ENCODE data around the gene UCHL5. TPM values are rescaled to one million over a fixed set of nuclear protein-coding genes. Genes with fewer than 3 reads are reported as not detected.
"Not testable (repeated sequence)": the region's sequence is repeated elsewhere in the genome, so short reads cannot be mapped to it uniquely, and the experiment has no call there.

The UCHL5 gene
- total RNA-seq, 2 experiments from 2014 or later = 44.0 to 48.7 TPM

DNA sequence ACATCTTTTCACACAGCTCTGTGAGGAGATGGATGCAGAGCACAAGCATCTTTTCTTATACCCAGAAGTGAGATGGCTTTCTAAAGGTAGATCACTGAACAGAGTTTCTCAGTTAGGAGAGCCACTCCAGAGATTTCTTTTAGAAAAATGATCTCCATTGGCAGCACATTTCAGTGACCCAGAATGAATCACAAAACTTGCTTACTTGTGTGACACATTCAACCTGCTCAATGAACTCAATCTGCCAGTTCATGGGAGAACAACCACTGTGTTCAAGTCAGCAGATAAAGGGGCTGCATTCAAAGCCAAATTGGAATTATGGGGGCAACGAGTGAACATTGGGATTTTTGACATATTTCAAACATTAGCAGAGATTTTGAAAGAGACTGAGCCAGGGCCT is 78.3 kb downstream of the UCHL5 start:
- Mint-ChIP-seq H3K9me3 (no peaks in the 10 kb centered on the region), H3K4me1 (peaks cover 5% of the 10 kb centered on the region), H3K27ac (no peak overlapping the region), H3K36me3 (peaks cover 7% of the 10 kb centered on the region), H3K27me3 (no peaks in the 10 kb centered on the region), H3K4me3 (no peak overlapping the region)
- ATAC-seq (ENCODE audit: low read depth) = no peak
- no peak for DNase-seq
- POLR2A ChIA-PET = no interaction called here

DNA sequence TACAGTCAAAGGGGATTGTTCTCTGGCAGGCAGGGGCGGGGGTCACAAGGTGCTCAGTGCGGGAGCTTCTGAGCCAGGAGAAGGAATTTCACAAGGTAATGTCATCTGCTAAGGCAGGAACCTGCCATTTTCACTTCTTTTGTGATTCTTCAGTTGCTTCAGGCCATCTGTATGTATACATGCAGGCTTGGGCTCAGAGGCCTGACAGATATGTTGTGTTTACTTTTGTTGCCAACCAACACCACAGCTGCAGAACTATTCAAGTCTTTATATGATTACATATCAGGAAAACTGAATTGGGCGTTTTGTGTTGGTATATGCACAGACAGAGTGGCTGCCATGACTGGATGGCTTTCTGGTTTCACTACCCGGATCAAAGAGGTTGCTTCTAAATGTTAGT is 78.8 kb downstream of the UCHL5 start:
- H3K4me3 Mint-ChIP-seq; H3K9me3 Mint-ChIP-seq; H3K27ac Mint-ChIP-seq; POLR2A ChIA-PET; H3K36me3 Mint-ChIP-seq; H3K27me3 Mint-ChIP-seq; H3K4me1 Mint-ChIP-seq; ATAC-seq (ENCODE audit: low read depth); DNase-seq: not testable (repeated sequence)

DNA sequence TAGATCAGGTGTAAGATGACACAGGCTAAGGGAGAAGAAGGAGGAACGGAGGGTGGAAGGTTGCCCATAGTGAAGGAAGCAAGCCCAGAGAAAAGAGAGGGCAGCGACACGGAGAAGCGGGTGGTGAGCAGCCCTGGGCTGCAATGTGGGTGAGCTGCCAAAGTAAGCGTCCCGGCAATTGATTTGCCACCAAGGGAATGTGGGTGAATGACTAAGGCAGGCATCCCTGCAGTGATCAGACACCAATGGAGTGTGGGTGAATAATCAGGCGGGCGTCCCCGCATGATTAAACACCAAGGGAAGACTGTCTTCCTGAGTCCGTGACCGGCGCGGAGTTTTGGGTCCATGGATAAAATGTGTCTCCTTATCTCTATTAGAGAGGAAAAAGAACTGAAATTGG is 79.6 kb downstream of the UCHL5 start:
- no peak for ATAC-seq (ENCODE audit: low read depth)
- H3K4me1 Mint-ChIP-seq = peaks cover 5% of the 10 kb centered on the region
- POLR2A ChIA-PET = no interaction called here
- H3K27ac Mint-ChIP-seq = no peak overlapping the region
- no peaks in the 10 kb centered on the region for H3K27me3 Mint-ChIP-seq
- H3K36me3 Mint-ChIP-seq = peaks cover 2% of the 10 kb centered on the region
- no peaks in the 10 kb centered on the region for H3K9me3 Mint-ChIP-seq
- H3K4me3 Mint-ChIP-seq = no peak overlapping the region
- no peak for DNase-seq

DNA sequence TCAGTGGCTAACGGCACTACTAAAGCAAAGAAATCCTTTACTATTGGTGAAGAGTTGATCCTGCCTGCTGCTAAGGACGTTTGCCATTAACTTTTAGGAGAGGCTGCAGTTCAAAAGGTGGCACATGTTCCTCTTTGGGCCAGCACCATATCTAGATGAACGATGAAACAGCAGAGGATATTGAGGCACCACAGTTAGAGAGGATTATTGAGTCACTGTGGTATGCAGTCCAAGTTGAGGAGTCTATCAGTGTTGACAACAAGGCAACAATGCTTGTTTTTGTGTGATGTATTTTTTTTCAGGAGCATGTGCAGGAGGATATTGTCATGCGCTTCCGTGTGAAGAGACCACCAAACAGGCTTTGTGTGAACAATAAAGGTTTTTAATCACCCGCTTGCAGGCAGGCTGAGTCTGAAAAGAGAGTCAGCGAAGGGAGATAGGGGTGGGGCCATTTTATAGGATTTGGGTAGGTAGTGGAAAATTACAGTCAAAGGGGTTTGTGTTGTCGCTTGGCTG is 80.9 kb downstream of the UCHL5 start:
- Mint-ChIP-seq H3K4me1 (no peaks in the 10 kb centered on the region), H3K9me3 (no peaks in the 10 kb centered on the region), H3K36me3 (peaks cover 2% of the 10 kb centered on the region), H3K4me3 (no peak overlapping the region), H3K27ac (no peak overlapping the region), H3K27me3 (no peaks in the 10 kb centered on the region)
- no peak for ATAC-seq (ENCODE audit: low read depth)
- POLR2A ChIA-PET = no interaction called here
- no peak for DNase-seq

DNA sequence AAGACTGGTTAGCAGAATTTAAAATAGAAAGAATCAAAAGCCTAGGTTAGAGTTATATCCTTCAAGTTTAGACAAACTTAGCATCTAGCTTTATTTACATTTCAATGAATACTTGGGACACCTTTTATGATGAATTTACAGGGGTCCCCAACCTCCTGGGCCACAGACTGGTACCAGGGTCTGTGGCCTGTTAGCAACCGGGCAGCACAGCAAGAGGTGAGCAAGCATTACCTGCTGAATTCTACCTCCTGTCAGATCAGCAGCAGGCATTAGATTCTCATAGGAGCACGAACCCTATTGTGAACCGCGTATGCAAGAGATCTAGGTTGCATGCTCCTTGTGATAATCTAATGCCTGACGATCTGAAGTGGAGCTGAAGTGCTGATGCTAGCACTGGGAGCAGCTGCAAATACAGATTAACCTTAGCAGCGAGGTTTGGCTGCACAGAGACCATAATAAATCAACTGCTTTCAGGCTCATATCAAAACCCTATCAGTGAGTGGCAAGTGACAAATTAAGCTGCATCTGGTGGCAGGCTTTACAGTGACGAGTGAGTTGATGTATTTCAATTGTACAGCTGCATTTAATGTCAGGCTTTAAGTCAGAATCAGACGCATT is 82.0 kb downstream of the UCHL5 start:
- ATAC-seq (ENCODE audit: low read depth) (no peak), DNase-seq (no peak)
- H3K4me3 Mint-ChIP-seq = no peak overlapping the region
- no peaks in the 10 kb centered on the region for H3K4me1 Mint-ChIP-seq
- H3K27ac Mint-ChIP-seq = no peak overlapping the region
- POLR2A ChIA-PET = no interaction called here
- no peaks in the 10 kb centered on the region for H3K36me3 Mint-ChIP-seq
- no peaks in the 10 kb centered on the region for H3K9me3 Mint-ChIP-seq
- H3K27me3 Mint-ChIP-seq = no peaks in the 10 kb centered on the region

DNA sequence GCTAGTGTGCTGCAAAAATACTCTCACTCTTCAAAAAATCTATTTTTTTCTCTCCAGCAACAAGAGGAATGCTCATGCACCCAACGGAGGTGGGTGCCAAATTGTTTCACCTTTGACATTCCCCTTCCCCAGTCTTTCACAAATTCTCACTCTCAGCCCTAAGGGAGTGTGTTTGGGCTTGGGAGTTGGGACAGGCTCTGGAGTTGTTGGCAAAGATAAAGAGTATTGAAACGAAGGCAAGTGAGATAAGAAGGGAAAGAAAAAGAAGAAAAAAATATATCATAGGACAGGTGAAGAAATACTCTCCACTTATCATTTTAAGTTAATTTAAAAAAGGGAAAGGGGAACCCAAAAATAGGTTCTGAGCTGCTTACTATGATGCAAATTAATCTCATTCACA is 82.6 kb downstream of the UCHL5 start:
- H3K4me1 Mint-ChIP-seq = no peaks in the 10 kb centered on the region
- no peaks in the 10 kb centered on the region for H3K9me3 Mint-ChIP-seq
- no peaks in the 10 kb centered on the region for H3K27me3 Mint-ChIP-seq
- H3K36me3 Mint-ChIP-seq = no peaks in the 10 kb centered on the region
- ATAC-seq (ENCODE audit: low read depth) (no peak), DNase-seq (no peak)
- H3K4me3 Mint-ChIP-seq = no peak overlapping the region
- POLR2A ChIA-PET = no interaction called here
- no peak overlapping the region for H3K27ac Mint-ChIP-seq

DNA sequence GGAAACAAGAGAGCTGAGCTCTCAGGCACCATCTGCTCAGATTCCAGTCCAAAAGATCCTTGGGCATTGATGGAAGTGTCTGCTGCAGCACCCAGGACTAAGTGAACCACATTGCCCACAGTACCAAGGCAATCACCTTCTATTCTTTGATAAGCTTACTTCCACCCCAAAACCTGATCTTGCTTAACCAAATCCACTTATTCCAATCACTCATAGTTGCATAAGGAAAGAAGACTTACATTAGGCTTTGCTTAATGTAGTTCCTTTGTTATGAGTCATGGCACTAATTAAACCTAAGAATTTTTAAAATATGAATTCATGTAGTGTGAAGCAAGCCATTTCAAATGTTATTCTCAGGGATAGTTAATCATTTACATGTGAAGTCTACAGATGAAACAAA is 84.5 kb downstream of the UCHL5 start:
- no peak overlapping the region for H3K27ac Mint-ChIP-seq
- DNase-seq = no peak
- no peaks in the 10 kb centered on the region for H3K9me3 Mint-ChIP-seq
- no peaks in the 10 kb centered on the region for H3K27me3 Mint-ChIP-seq
- H3K4me1 Mint-ChIP-seq = no peaks in the 10 kb centered on the region
- POLR2A ChIA-PET = no interaction called here
- no peaks in the 10 kb centered on the region for H3K36me3 Mint-ChIP-seq
- no peak overlapping the region for H3K4me3 Mint-ChIP-seq
- ATAC-seq (ENCODE audit: low read depth) = no peak

DNA sequence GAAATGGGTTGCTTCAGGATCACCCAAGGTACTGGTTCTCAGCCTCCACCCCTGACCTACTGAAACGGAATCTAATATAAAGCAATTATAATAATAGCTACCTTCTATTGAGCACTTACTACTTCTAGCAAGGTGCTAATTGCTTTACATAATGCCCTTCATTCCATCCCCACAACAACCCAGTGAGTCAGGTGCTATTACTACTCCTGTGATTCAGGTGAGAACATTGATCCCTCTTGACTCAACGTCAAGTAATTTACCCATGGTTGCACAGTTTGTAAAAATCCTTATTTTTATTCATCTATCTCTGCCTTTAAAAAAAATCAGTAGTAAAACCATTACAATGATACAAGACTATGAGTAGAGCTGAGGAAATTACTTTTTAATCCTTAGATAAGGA is 85.2 kb downstream of the UCHL5 start:
- Mint-ChIP-seq H3K27ac (no peak overlapping the region), H3K9me3 (no peaks in the 10 kb centered on the region), H3K27me3 (no peaks in the 10 kb centered on the region), H3K36me3 (no peaks in the 10 kb centered on the region), H3K4me3 (no peak overlapping the region), H3K4me1 (no peaks in the 10 kb centered on the region)
- POLR2A ChIA-PET = no interaction called here
- no peak for DNase-seq
- no peak for ATAC-seq (ENCODE audit: low read depth)

DNA sequence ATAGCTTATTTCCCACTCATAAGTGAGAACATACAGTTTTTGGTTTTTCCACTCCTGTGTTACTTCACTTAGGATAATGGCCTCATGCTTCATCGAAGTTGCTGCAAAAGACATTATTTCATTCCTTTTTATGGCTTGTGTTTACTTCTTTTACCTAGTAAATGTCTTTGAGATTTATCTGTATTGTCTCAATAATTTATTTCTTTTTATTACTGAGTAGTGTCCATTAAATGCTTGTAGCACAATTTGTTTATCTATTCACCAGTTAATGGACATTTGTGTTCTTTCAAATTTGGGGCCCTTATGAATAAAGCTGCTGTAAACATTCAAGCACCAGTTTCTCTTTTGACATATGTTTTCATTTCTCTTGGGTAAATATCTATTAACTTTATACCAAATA is 86.0 kb downstream of the UCHL5 start:
- Mint-ChIP-seq H3K27me3 (no peaks in the 10 kb centered on the region), H3K36me3 (no peaks in the 10 kb centered on the region), H3K9me3 (no peaks in the 10 kb centered on the region), H3K4me1 (no peaks in the 10 kb centered on the region), H3K27ac (no peak overlapping the region), H3K4me3 (no peak overlapping the region)
- ATAC-seq (ENCODE audit: low read depth) = no peak
- DNase-seq = no peak
- POLR2A ChIA-PET = no interaction called here

DNA sequence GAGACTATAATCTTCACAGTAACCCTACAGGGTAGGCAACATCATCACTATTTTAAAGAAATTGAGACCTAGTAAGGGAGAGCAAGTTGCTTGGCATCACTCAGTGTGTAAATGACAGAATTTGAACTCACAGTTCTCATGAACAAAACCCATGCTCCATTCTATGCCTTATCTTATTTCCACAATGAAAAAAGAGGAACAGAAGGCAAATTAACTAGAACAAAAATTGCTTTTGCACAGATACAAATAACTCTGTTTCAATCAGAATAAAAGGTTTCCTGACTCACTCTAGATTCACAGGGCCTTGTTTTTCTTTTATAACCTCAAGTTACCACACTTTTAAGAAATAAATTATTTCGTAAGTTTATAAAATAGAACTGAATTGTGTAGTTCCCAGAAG is 90.1 kb downstream of the UCHL5 start:
- ATAC-seq (ENCODE audit: low read depth) = no peak
- DNase-seq = no peak
- Mint-ChIP-seq H3K27me3 (no peaks in the 10 kb centered on the region), H3K9me3 (peaks cover 1% of the 10 kb centered on the region), H3K4me3 (no peak overlapping the region), H3K36me3 (peaks cover 1% of the 10 kb centered on the region), H3K4me1 (peaks cover 2% of the 10 kb centered on the region), H3K27ac (no peak overlapping the region)
- POLR2A ChIA-PET = no interaction called here

DNA sequence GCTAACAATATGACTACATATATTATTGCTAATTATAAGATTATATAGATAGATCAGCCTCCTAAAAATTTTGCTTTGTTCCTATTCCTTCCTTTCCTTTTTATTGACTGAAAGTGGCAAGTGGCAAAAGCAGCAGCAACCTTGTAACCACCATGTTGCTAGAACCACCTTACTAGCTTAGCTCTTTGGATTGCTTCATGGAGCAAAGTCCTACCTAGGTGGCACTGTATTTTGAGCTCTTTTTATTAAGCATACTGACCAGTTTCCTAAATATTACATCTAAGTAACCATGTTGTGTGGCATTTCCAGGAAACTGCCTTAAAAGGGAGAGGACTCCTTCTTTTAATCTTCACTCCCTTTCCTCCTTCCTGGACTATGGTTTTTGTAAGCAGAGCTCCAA is 90.8 kb downstream of the UCHL5 start:
- POLR2A ChIA-PET = no interaction called here
- no peak overlapping the region for H3K4me3 Mint-ChIP-seq
- no peak overlapping the region for H3K27ac Mint-ChIP-seq
- H3K27me3 Mint-ChIP-seq = no peaks in the 10 kb centered on the region
- H3K36me3 Mint-ChIP-seq = peaks cover 1% of the 10 kb centered on the region
- H3K9me3 Mint-ChIP-seq = peaks cover 1% of the 10 kb centered on the region
- peaks cover 2% of the 10 kb centered on the region for H3K4me1 Mint-ChIP-seq
- no peak for ATAC-seq (ENCODE audit: low read depth)
- no peak for DNase-seq

DNA sequence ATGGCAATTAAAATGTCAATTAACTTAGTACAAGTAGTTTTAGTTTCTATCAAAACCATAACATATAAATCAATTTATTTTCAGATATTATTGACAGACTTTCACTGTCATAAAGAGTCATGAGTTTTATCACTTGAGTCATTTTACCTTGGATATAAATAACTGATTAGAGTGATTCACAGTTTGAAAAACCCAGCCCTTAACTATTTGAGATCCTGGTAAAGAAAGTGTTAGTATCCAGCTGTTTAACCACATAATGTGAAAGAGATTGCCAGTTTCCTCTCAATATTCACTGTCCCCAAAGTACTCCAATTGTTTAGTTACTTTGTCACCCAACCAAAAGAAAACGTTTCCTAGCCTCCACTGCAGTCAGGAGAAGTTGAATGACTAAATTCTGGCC is 91.3 kb downstream of the UCHL5 start:
- Mint-ChIP-seq H3K4me3 (no peak overlapping the region), H3K9me3 (peaks cover 1% of the 10 kb centered on the region), H3K36me3 (peaks cover 1% of the 10 kb centered on the region), H3K27ac (no peak overlapping the region), H3K4me1 (peaks cover 2% of the 10 kb centered on the region), H3K27me3 (no peaks in the 10 kb centered on the region)
- DNase-seq (no peak), ATAC-seq (ENCODE audit: low read depth) (no peak)
- POLR2A ChIA-PET = no interaction called here

DNA sequence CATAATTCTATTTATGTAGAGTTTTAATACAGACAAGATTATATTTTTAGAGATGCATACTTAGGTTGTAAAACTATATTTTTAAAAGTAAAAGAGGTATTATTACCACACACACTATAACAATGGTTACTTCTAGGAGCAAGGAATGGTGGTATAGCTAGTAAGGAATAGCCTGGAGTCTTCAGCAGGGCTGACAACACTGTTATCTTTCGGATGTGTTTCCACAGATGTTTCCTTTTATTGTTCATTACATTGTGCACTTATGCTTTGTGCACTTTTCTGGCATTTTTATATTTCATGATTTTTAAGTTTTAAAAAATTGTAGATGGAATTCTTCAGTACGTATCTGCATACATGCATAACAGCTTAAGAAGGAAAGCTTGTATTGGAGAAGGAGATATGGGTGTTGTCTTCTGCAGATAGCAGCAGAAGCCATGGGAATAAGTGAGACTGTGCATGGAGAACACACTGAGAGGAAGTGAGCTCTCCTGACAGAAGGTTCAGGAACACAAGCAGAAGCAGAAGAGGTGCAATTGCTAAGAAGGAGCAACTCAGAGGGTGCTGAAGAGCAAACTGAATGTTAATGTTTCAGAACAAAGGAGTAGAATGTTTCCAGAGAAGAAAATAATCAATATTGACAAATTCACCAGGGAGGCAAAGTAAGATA is 91.8 kb downstream of the UCHL5 start:
- H3K4me3 Mint-ChIP-seq = no peak overlapping the region
- no peak overlapping the region for H3K27ac Mint-ChIP-seq
- H3K36me3 Mint-ChIP-seq = peaks cover 1% of the 10 kb centered on the region
- POLR2A ChIA-PET = no interaction called here
- H3K27me3 Mint-ChIP-seq = no peaks in the 10 kb centered on the region
- ATAC-seq (ENCODE audit: low read depth) (no peak), DNase-seq (no peak)
- H3K4me1 Mint-ChIP-seq = peaks cover 2% of the 10 kb centered on the region
- H3K9me3 Mint-ChIP-seq = peaks cover 1% of the 10 kb centered on the region

DNA sequence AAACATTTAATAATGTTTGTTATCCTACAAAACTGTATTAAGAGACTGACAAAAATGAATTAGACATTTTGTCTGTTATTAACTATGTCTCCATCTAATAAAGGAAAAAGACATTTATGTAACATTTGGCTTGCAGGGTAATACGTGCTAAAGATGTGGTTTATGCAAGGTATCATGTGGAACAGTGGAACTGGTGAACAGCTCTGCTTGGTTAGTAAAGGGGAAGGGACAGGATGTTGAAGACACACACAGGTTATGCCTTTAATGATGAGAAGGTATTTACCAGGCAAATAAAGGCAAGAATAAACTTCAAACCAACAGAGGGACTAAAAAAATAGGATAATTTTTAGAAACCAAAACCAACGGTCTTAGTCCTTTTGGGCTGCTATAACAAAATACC is 93.1 kb downstream of the UCHL5 start:
- Mint-ChIP-seq H3K27ac (no peak overlapping the region), H3K9me3 (peaks cover 1% of the 10 kb centered on the region), H3K4me3 (no peak overlapping the region), H3K36me3 (peaks cover 1% of the 10 kb centered on the region), H3K27me3 (no peaks in the 10 kb centered on the region), H3K4me1 (peaks cover 2% of the 10 kb centered on the region)
- ATAC-seq (ENCODE audit: low read depth) = no peak
- POLR2A ChIA-PET = no interaction called here
- DNase-seq = no peak

All from activated naive CD8-positive, alpha-beta T cell treated with anti-CD3 and anti-CD28 coated beads, Interleukin-2, amount 10 ng/mL, durations not matched to agents 7 days and 5 days (primary cell).